Adrenal gland (tissue), 5 donors: Measurements from ENCODE around the gene CPVL.

Experiments
- CTCF ChIP-seq, 6 experiments: fragments of 450-650 bp in 4 of 6; fragments of 200-600 bp in 2 of 6; sonication (generic) in 1 of 6; IDR thresholded peaks; 1 replicate in 5 of 6; 2 replicates in 1 of 6; pipeline versions ENCODE4 v1.5.1 to v1.8.0; 2016 to 2021; ENCODE audit warnings: antibody characterized with exemption in 6 of 6, mild to moderate bottlenecking in 2 of 6, moderate library complexity in 1 of 6
- POLR2A ChIP-seq, 2 donors: fragments of 450-650 bp; IDR thresholded peaks; one replicate each; pipeline ENCODE4 v1.6.1; 2017; ENCODE audit warnings: antibody characterized with exemption in 2 of 2, mild to moderate bottlenecking in 2 of 2, moderate library complexity in 1 of 2
- donor health status: DM: no; HTN: no; CAD: no.

- TF ChIP-seq POLR2A (IDR thresholded peaks at IDR 0.05) (no peak), CTCF (IDR thresholded peaks at IDR 0.05) (no peak)
Measured at GRCh38 chr7:29192323-29192722, 46.0 kb upstream of the CPVL start.
